HTR-8/SVneo (cell line): Measurements from ENCODE around the gene RTN4R.
"Not testable (repeated sequence)": the region's sequence is repeated elsewhere in the genome, so short reads cannot be mapped to it uniquely, and the experiment has no call there.

Experiments used
- DNase-seq: peaks from one replicate; pipeline ENCODE4 v3.0.0; 2011; ENCODE audit warnings: low spot score, mixed read lengths; ENCODE audit not compliant: insufficient read length
- FAIRE-seq: peaks from 2 replicates; lab custom pipeline; 2011; peaks lifted over from hg19 to GRCh38; lab: Jason Lieb, UNC

Gene RTN4R

GRCh38 chr22:20274374-20274773, 6.3 kb upstream of the RTN4R start:
- DNase-seq, FAIRE-seq: not testable (repeated sequence)

- FAIRE-seq (no peak), DNase-seq (no peak)
These were observed 5.7 kb upstream of the RTN4R start for GRCh38 chr22:20273758-20274181.

DNA sequence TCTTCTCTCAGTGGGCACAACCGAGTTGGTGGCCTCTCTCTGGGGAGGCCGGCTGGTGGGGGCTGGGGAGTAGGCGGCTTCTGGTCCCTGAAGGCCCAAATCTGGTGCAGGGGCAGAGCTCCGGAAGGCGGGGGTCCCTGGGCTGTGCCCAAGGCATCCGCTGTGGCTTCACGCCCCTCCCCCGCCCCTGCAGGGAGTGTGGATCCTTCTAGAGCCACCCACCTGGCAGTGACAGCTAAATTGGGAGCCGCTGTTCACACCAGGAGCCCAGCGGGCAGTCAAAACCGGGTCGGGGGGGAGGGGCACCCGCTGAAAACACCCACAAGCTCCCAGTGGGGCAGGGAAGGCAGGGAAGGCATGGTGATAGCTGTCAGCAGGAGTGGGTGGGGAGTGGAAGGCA, 4.6 kb upstream of the RTN4R start:
- FAIRE-seq (no peak), DNase-seq (no peak)

DNA sequence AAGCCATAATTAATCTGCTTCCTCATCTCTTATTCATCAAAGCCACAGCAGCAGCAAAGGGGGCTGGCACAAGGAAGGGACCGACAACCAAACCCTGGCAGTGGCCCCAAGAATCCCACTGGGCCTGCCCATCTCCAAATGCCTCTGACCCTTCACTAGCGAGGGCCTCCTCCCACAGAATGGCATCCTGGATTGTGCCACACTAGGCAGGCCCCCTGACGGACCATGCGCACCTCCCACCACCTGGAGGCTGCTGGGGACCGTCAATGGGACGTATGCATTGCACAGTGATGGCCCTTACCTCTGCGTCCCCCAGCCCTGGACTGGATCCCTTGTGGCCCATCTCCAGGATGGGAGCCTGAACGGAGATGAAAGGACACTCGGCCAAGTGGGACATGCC, 4.1 kb upstream of the RTN4R start:
- no peak for FAIRE-seq
- no peak for DNase-seq

- DNase-seq = no peak
- no peak for FAIRE-seq
These were observed 3.2 kb upstream of the RTN4R start for GRCh38 chr22:20271114-20271994.

DNA sequence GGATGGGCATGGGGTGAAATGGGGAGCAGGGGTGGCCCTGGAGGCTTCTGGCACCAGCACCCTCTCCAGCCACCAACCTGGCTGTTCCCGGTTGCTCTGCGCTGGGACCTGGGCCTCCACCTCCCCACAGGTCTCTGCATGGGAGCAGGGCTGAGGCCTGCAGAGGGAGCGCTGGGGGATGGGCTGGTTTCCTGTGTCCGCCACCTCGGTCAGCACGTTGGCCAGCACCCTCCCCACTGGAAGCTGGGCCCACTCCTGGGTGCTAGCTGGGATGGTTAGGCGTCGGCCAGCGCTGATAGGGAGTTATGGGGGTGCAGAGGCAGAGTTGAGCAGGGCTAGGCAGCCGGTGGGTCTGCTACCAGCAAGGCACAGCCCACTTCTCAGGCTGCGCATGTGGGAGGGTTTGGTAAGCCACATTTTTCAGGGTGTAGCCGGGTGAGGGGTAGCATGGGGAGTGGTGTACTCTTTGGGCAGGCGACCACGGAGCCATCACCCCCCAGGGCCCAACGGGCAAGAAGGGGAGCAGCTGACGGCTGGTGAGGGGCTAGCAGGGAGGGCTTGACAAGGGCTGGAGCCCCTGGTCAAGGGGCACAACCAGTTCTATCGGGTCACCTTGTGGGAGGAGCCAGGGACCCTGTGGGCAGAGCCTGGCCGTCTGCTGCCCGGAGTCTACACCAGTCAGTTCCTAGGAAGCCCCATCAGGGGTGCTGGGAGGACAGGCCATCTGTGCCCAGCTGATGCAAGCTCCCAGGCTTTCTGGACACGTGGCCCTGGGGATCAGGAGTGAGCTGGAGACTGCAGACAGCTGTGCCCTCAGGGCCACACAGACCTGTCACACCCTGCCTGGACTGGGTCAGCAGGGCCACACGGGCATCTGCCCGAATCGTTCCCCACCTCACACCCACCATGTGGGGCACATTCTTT, 2.3 kb upstream of the RTN4R start:
- FAIRE-seq = peak; percentile 28
- DNase-seq = not testable (repeated sequence)

DNA sequence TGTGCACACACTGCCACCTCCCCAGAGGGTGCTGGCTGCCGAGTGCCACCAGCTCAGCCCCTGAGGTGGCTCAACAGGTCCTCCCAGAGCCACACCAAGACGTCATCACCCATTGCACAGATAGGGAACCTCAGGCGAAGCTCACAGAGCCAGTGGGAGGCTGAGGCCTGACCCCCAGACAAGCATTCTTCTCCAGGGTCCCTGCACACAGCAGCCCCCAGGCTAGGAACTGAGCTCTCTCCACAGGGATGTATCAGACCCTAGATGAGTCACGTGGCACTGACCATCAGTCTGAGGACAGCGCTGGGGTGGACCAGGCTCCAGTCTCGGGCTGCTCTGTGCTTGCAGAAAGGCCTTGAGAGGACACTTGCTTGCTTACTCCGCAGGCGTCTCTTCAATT, 1.6 kb upstream of the RTN4R start:
- not testable (repeated sequence) for FAIRE-seq

GRCh38 chr22:20269201-20269600, 1.1 kb upstream of the RTN4R start:
- DNase-seq, FAIRE-seq: not testable (repeated sequence)

More for the DNA sequence above, 1.6 kb upstream of the RTN4R start:
- not testable (repeated sequence) for DNase-seq

- DNase-seq (no peak), FAIRE-seq (no peak)
These were observed 458 bp downstream of the RTN4R start for GRCh38 chr22:20267441-20268278.

GRCh38 chr22:20266667-20267440, 1.3 kb downstream of the RTN4R start:
- DNase-seq = not testable (repeated sequence)
- peak; percentile 93 for FAIRE-seq

DNA sequence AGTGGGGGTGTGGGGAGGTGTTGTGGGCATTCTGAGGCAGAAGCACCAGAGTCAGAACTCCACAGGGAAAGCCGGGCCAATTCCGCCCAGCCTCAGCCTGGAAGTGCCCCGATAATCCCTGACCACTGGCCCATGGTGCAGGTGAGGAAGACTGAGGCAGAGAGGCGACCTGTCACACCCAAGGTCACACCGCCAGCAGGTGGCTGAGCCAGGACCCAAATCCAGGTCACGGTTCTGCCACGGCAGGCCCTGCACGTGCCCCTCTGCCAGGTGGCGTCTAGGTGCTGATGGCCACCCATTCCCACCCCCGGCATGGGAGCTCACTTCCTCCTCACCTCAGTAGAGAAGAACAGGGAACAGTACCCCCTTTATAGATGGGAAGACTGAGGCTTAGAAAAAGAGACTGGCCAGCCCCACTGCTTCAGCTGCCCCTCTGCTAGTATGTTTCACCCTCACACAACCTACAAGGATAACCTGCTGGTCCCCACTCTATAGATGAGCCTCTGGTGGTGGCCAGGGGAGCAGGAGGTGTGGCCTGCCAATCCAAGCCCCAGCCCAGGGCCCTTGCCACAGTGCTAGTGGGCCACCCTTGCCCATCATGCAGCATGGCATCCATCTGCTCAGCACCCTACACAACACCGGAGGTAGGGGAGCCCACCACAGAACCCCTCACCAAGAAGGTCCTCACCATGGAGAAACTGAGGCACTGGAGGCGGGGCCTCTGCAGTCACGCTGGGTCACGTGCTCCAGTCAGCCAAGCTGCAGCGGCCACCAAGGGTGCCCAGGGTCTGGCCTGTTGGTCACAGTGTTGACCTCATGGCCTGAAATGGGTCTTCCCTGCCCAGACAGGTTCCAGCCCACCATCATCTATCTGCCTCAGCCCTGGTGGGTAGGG, 2.1 kb downstream of the RTN4R start:
- not testable (repeated sequence) for FAIRE-seq, DNase-seq

- DNase-seq (no peak), FAIRE-seq (no peak)
These were observed 3.3 kb downstream of the RTN4R start for GRCh38 chr22:20264614-20265452.

DNA sequence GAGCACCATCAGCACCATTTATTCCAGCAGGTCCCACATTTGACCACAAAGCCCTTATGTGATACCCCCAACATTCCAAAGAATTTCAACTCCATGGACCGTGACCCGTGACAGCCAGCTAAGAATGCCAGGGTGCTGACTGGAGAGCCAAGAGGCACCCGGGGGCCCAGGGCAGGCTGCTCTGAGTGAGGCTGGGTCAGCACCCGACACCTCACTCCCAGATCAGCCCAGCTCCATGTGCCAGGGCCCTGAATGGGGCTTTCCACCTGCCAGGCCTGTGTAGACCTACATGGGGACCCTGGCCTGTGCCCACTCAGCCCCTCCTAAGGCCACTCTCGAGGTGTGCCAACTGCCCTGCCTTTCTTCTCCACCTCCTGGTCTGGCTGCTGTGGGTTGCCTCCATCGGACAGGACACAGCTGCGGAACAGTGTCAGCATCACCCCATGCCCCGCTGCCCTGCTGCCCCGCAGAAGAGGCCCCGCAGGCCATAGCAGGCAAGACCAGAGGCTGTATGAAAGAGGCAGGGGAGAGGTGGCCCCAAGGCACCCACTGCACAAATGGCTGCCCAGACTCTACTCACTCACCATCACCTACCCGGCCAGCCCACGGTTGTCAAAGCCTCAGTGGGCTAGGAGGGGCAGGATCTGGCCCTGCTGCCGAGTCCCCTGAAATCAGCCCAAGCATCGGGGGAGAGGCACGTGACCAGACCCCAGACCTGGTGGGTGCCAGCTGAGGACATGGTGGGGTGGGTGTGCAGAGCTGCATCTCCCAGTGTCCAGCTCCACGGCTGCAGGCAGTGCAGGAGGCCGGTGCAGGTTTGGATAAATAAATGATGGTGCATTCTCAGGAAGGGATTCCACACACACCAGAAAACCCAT, 4.5 kb downstream of the RTN4R start:
- DNase-seq, FAIRE-seq: not testable (repeated sequence)

GRCh38 chr22:20262582-20263147, 5.5 kb downstream of the RTN4R start:
- no peak for FAIRE-seq

GRCh38 chr22:20261848-20262581, 6.1 kb downstream of the RTN4R start:
- FAIRE-seq = no peak

More at GRCh38 chr22:20262582-20263147, 5.5 kb downstream of the RTN4R start:
- no peak for DNase-seq

More at GRCh38 chr22:20261848-20262581, 6.1 kb downstream of the RTN4R start:
- no peak for DNase-seq
